ENCODE measurements around the gene ANKRD13A. TPM values are rescaled to one million over a fixed set of nuclear protein-coding genes. Genes with fewer than 3 reads are reported as not detected.

Gene ANKRD13A
- total and polyA plus RNA-seq, 12 donors: 14.0 to 29.0 (median 18.6) TPM

DNA sequence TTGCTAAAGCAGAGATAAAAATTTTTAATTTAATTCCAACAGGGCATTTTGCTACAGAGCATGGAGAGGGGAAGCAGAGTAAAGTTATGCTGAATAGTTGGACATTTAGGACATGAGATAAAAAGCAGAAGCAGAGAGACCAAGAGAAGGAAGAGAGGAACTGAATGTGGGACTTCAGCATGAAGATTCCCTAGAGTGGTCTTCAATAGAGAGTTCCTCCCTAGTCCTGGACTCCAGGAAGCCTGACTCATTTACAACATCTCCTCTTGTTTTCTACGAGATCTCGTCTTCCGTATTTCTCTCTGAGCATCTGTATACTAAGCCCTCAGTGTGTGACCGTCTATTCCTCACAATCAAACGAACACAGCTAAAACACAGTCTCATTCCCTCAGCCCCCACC is 89.7 kb downstream of the ANKRD13A start:
- H3K4me1 ChIP-seq: peaks cover 0 to 19% (median 0%) of the 10 kb centered on the region in 9 donors
- TF ChIP-seq, protein P1, sequence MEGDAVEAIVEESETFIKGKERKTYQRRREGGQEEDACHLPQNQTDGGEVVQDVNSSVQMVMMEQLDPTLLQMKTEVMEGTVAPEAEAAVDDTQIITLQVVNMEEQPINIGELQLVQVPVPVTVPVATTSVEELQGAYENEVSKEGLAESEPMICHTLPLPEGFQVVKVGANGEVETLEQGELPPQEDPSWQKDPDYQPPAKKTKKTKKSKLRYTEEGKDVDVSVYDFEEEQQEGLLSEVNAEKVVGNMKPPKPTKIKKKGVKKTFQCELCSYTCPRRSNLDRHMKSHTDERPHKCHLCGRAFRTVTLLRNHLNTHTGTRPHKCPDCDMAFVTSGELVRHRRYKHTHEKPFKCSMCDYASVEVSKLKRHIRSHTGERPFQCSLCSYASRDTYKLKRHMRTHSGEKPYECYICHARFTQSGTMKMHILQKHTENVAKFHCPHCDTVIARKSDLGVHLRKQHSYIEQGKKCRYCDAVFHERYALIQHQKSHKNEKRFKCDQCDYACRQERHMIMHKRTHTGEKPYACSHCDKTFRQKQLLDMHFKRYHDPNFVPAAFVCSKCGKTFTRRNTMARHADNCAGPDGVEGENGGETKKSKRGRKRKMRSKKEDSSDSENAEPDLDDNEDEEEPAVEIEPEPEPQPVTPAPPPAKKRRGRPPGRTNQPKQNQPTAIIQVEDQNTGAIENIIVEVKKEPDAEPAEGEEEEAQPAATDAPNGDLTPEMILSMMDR (IDR thresholded peaks at IDR 0.05): no peak

More for the DNA sequence above, 89.7 kb downstream of the ANKRD13A start:
- DNase-seq (no peak), ATAC-seq (peak in 7 of 8 donors; percentile 43 to 84 (median 53))
- intact Hi-C loops (cut with DNase I): no loop called here
- Histone ChIP-seq H3K27ac (peak overlapping the region in 2 of 10 donors; percentile 12 to 68), H3K4me3 (no peak overlapping the region), H3K36me3 (no peaks in the 10 kb centered on the region), H3K9me3 (no peaks in the 10 kb centered on the region), H3K27me3 (peaks cover 0 to 5% (median 0%) of the 10 kb centered on the region in 7 donors)
- 74 to 90% methylated on average over 5 of the region's 5 CpGs for WGBS, 2 donors

Other genes with a start within 250 kb of the ANKRD13A start
- 1 to 10 TPM in 2 of 10 donors, under 1 TPM in 6, not detected in 2; 0.16 to 1.0 (median 0.37) TPM for gene TRPV4, start 166.0 kb upstream of the ANKRD13A start, total RNA-seq
- under 1 TPM; 0.07 to 0.29 TPM for gene TRPV4, start 166.0 kb upstream of the ANKRD13A start, polyA plus RNA-seq
- 10 to 100 TPM; 18.0 to 28.0 (median 22.0) TPM for gene GLTP, start 118.9 kb upstream of the ANKRD13A start, total RNA-seq
- gene GLTP, start 118.9 kb upstream of the ANKRD13A start, polyA plus RNA-seq: 10 to 100 TPM; 19.4 to 23.1 TPM
- 10 to 100 TPM in 4 of 10 donors, 1 to 10 TPM in 6; 7.0 to 14.1 (median 9.1) TPM for gene TCHP, start 99.2 kb upstream of the ANKRD13A start, total RNA-seq
- 10 to 100 TPM in 1 of 2 donors, 1 to 10 TPM in 1; 7.3 to 13.2 TPM for gene TCHP, start 99.2 kb upstream of the ANKRD13A start, polyA plus RNA-seq
- 10 to 100 TPM; 31.7 to 44.9 (median 40.1) TPM for gene GIT2, start 3.1 kb upstream of the ANKRD13A start, total RNA-seq
- gene GIT2, start 3.1 kb upstream of the ANKRD13A start, polyA plus RNA-seq: 10 to 100 TPM; 17.8 to 21.5 TPM
- 1 to 10 TPM; 3.7 to 8.3 (median 5.3) TPM for gene C12orf76, start 49.1 kb downstream of the ANKRD13A start, total RNA-seq
- 1 to 10 TPM; 5.9 to 7.8 TPM for gene C12orf76, start 49.1 kb downstream of the ANKRD13A start, polyA plus RNA-seq
- gene IFT81, start 124.9 kb downstream of the ANKRD13A start, total RNA-seq: 10 to 100 TPM in 2 of 10 donors, 1 to 10 TPM in 8; 7.5 to 11.7 (median 8.5) TPM
- gene IFT81, start 124.9 kb downstream of the ANKRD13A start, polyA plus RNA-seq: 1 to 10 TPM; 5.1 TPM

Data from heart right ventricle (tissue), 16 donors.